GM06990 (cell line): ENCODE results near the gene MTHFD2L.

Experiments used
- DNase-seq: peaks from one replicate; pipeline ENCODE4 v3.0.0-alpha.2; 2011; ENCODE audit not compliant: insufficient read length; ENCODE audit errors: extremely low read depth
- H3K27me3 ChIP-seq: replicated peaks from 2 replicates; pipeline ENCODE4 v1.6.0; 2011; ENCODE audit warnings: low read length; ENCODE audit not compliant: control insufficient read depth, insufficient read depth
- H3K36me3 ChIP-seq: 2 replicates; pipeline ENCODE4 v1.5.1; 2011; ENCODE audit warnings: low read length; ENCODE audit not compliant: control insufficient read depth, insufficient read depth
- H3K4me3 ChIP-seq: replicated peaks from 2 replicates; pipeline ENCODE4 v1.5.1; 2011; ENCODE audit warnings: low read depth, mild to moderate bottlenecking, control low read depth, low read length
- CTCF ChIP-seq: IDR thresholded peaks from 2 replicates; pipeline ENCODE4 v1.5.1; 2011; ENCODE audit warnings: low read length, control low read depth, mild to moderate bottlenecking, inconsistent platforms; ENCODE audit not compliant: insufficient read depth, poor library complexity, severe bottlenecking

The MTHFD2L gene

GRCh38 chr4:74291471-74291870, 133.6 kb downstream of the MTHFD2L start:
- no peak overlapping the region for H3K4me3 ChIP-seq
- no peaks in the 10 kb centered on the region for H3K27me3 ChIP-seq

GRCh38 chr4:74292111-74292870, 134.4 kb downstream of the MTHFD2L start:
- Histone ChIP-seq H3K36me3 (no peaks in the 10 kb centered on the region), H3K4me3 (no peak overlapping the region), H3K27me3 (no peaks in the 10 kb centered on the region)
- no peak for TF ChIP-seq CTCF
- no peak for DNase-seq

More at GRCh38 chr4:74291471-74291870, 133.6 kb downstream of the MTHFD2L start:
- no peak for DNase-seq
- no peaks in the 10 kb centered on the region for H3K36me3 ChIP-seq
- TF ChIP-seq CTCF, result no peak

- TF ChIP-seq CTCF, result no peak
- Histone ChIP-seq H3K36me3 (no peaks in the 10 kb centered on the region), H3K4me3 (no peak overlapping the region), H3K27me3 (no peaks in the 10 kb centered on the region)
- DNase-seq, result no peak
Observed at GRCh38 chr4:74293558-74293957, 135.6 kb downstream of the MTHFD2L start.

GRCh38 chr4:74294681-74295080, 136.8 kb downstream of the MTHFD2L start:
- H3K27me3 ChIP-seq, result no peaks in the 10 kb centered on the region
- TF ChIP-seq CTCF, result no peak
- no peak overlapping the region for H3K4me3 ChIP-seq
- no peaks in the 10 kb centered on the region for H3K36me3 ChIP-seq
- DNase-seq, result no peak

- no peak for TF ChIP-seq CTCF
- no peaks in the 10 kb centered on the region for H3K36me3 ChIP-seq
- no peaks in the 10 kb centered on the region for H3K27me3 ChIP-seq
- no peak for DNase-seq
- no peak overlapping the region for H3K4me3 ChIP-seq
Observed at GRCh38 chr4:74297539-74297938, 139.6 kb downstream of the MTHFD2L start.

GRCh38 chr4:74304095-74304625, 146.2 kb downstream of the MTHFD2L start:
- Histone ChIP-seq H3K27me3 (no peaks in the 10 kb centered on the region), H3K36me3 (no peaks in the 10 kb centered on the region), H3K4me3 (no peak overlapping the region)
- TF ChIP-seq CTCF, result no peak
- no peak for DNase-seq
